ENCODE measurements around the gene BAZ2B. TPM values are rescaled to one million over a fixed set of nuclear protein-coding genes. Genes with fewer than 3 reads are reported as not detected.

The BAZ2B gene, protein sequence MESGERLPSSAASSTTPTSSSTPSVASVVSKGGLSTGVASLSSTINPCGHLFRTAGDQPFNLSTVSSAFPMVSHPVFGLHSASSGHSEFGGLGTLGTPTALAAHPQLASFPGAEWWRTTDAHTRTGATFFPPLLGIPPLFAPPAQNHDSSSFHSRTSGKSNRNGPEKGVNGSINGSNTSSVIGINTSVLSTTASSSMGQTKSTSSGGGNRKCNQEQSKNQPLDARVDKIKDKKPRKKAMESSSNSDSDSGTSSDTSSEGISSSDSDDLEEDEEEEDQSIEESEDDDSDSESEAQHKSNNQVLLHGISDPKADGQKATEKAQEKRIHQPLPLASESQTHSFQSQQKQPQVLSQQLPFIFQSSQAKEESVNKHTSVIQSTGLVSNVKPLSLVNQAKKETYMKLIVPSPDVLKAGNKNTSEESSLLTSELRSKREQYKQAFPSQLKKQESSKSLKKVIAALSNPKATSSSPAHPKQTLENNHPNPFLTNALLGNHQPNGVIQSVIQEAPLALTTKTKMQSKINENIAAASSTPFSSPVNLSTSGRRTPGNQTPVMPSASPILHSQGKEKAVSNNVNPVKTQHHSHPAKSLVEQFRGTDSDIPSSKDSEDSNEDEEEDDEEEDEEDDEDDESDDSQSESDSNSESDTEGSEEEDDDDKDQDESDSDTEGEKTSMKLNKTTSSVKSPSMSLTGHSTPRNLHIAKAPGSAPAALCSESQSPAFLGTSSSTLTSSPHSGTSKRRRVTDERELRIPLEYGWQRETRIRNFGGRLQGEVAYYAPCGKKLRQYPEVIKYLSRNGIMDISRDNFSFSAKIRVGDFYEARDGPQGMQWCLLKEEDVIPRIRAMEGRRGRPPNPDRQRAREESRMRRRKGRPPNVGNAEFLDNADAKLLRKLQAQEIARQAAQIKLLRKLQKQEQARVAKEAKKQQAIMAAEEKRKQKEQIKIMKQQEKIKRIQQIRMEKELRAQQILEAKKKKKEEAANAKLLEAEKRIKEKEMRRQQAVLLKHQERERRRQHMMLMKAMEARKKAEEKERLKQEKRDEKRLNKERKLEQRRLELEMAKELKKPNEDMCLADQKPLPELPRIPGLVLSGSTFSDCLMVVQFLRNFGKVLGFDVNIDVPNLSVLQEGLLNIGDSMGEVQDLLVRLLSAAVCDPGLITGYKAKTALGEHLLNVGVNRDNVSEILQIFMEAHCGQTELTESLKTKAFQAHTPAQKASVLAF (N-terminal part only)
- 81.5 and 82.9 TPM in 2 replicates for total RNA-seq
- long read RNA-seq, full-length matches to known transcripts, result 3 of 180 reads
- long read RNA-seq, partial matches to known transcripts, result 107 of 180 reads
- long read RNA-seq, other reads (novel, unspliced or antisense), result 70 of 180 reads

DNA sequence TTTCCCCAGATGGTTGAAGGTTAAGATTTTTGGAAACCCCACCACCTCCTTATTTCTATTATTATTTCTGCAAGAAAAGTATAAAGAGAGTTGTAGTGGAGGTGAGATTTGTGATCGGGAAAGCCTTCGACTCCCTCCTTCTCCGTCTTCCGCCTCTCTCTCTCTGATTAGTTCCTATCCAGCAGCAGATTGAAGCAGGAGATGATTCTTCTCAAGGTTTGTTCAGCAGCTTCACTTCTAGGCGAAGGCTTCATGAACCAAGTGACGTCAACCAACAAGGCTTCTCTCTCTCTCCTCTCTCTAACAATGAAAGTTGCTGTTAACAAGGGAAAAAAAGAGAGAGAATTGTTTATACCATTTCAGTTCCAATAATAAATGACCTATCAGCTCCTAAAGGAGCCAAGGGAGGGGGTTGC is at the start of gene BAZ2B:
TSS of gene BAZ2B (minus strand) at position 263 of the 416 bp plus-strand sequence. CDS start 137,829 bp downstream, outside the sequence.
- Mint-ChIP-seq H3K4me3 (ENCODE audit: unreplicated experiment) (peak within 1 kb of the TSS; percentile 82), H3K27ac (ENCODE audit: unreplicated experiment) (peak within 1 kb of the TSS; percentile 98), H3K36me3 (ENCODE audit: unreplicated experiment) (no peaks in the 10 kb centered on the region), H3K9me3 (ENCODE audit: unreplicated experiment) (no peaks in the 10 kb centered on the region), H3K27me3 (ENCODE audit: unreplicated experiment) (no peaks in the 10 kb centered on the region), H3K4me1 (ENCODE audit: unreplicated experiment) (peaks cover 35% of the 10 kb centered on the region)
- TF ChIP-seq, protein P1, sequence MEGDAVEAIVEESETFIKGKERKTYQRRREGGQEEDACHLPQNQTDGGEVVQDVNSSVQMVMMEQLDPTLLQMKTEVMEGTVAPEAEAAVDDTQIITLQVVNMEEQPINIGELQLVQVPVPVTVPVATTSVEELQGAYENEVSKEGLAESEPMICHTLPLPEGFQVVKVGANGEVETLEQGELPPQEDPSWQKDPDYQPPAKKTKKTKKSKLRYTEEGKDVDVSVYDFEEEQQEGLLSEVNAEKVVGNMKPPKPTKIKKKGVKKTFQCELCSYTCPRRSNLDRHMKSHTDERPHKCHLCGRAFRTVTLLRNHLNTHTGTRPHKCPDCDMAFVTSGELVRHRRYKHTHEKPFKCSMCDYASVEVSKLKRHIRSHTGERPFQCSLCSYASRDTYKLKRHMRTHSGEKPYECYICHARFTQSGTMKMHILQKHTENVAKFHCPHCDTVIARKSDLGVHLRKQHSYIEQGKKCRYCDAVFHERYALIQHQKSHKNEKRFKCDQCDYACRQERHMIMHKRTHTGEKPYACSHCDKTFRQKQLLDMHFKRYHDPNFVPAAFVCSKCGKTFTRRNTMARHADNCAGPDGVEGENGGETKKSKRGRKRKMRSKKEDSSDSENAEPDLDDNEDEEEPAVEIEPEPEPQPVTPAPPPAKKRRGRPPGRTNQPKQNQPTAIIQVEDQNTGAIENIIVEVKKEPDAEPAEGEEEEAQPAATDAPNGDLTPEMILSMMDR (IDR thresholded peaks at IDR 0.05), result no peak
- DNase-seq (ENCODE audit: extremely low spot score, unreplicated experiment), result no peak

DNA sequence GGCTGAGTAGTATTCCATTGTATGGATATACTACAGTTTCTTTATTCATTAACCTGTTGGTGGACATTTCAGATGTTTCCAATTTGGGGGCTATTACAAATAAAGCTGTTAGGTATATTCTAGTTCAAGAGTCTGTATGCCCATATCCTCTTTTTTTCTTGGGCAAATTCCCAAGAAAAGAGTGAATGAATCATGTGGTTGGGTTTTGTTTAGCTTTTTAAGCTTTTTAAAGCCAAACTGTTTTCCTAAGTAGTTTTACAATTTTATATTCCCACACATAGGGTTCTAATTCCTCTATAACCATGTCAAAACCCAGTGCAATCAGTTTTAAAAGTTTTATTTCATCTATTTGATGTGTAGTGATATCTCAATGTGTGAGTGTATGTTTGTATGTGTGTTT is 44.9 kb upstream of the BAZ2B start:
- Mint-ChIP-seq H3K4me1 (ENCODE audit: unreplicated experiment) (peaks cover 3% of the 10 kb centered on the region), H3K27me3 (ENCODE audit: unreplicated experiment) (no peaks in the 10 kb centered on the region), H3K27ac (ENCODE audit: unreplicated experiment) (no peak overlapping the region), H3K9me3 (ENCODE audit: unreplicated experiment) (peaks cover 3% of the 10 kb centered on the region), H3K4me3 (ENCODE audit: unreplicated experiment) (no peak overlapping the region), H3K36me3 (ENCODE audit: unreplicated experiment) (no peaks in the 10 kb centered on the region)
- TF ChIP-seq, protein P1 (IDR thresholded peaks at IDR 0.05), result no peak
- DNase-seq (ENCODE audit: extremely low spot score, unreplicated experiment), result no peak

DNA sequence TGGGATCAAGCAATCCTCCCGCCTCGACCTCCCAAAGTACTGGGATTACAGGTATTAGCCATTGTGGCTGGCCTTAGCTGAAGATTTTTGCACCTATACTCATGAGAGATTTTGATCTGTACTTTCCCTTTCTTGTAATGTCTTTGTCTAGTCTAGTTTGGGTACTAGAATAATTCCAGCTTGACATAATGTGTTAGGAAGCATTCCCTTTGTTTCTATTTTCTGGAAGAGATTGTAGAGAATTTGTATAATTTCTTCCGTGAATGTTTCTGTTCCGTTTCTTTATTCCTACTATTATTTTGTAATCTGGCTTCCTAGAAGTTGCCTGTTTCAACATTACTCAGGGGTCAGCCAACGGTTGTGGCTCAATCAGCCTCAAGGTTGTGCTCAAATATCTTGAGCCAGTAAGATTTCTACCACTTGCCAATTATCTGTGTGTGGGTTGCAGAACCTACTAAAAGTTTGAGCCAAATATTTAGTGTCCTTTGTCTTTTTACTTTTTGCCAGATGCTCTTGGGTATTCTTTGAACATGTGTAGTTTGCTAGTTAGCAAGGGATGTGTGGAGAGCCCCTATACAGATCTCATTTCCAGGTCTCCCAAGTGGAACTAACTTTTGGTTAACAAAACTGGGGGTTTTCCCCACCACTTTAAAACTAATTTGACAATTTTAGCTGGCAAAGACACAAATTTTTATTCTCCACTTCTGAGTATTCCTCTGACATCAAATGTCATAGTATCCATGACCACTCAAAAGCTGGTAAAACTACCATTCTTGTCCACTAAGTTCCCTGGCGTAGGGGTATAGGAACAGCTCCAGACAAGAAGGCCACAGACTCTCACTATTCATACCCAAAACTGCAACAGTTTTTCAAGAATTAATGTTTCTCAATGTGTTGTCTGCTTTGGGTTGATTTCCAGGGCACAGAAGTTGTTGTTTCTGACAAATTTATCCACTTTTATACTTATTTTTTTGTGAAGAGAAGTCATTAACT is 42.8 kb upstream of the BAZ2B start:
- Mint-ChIP-seq H3K4me1 (ENCODE audit: unreplicated experiment) (peaks cover 3% of the 10 kb centered on the region), H3K4me3 (ENCODE audit: unreplicated experiment) (no peak overlapping the region), H3K9me3 (ENCODE audit: unreplicated experiment) (peaks cover 10% of the 10 kb centered on the region), H3K27ac (ENCODE audit: unreplicated experiment) (no peak overlapping the region), H3K36me3 (ENCODE audit: unreplicated experiment) (peaks cover 6% of the 10 kb centered on the region), H3K27me3 (ENCODE audit: unreplicated experiment) (no peaks in the 10 kb centered on the region)
- TF ChIP-seq, protein P1 (IDR thresholded peaks at IDR 0.05), result no peak
- DNase-seq (ENCODE audit: extremely low spot score, unreplicated experiment), result no peak

DNA sequence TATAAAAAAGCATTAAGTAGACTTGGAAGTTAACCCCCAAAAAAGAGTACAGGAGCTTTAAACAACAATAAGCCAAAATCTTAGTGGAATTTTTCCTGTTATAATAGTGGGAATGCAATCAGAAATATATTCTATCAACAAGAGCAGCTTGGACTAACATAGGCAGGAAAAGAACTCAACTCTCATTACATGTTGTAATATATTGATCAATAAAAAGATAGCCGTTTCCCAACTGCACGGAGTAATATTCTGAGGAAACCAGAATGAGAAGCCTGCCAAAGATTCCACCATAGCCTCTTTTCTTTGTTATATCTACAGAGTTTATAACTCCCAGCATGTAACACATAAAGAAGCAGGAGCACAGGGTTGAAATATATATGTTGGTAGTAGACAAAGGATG is 37.6 kb upstream of the BAZ2B start:
- H3K36me3 Mint-ChIP-seq (ENCODE audit: unreplicated experiment), result peaks cover 9% of the 10 kb centered on the region
- no peak overlapping the region for H3K4me3 Mint-ChIP-seq (ENCODE audit: unreplicated experiment)
- no peaks in the 10 kb centered on the region for H3K4me1 Mint-ChIP-seq (ENCODE audit: unreplicated experiment)
- DNase-seq (ENCODE audit: extremely low spot score, unreplicated experiment), result no peak
- peaks cover 11% of the 10 kb centered on the region for H3K9me3 Mint-ChIP-seq (ENCODE audit: unreplicated experiment)
- H3K27me3 Mint-ChIP-seq (ENCODE audit: unreplicated experiment), result no peaks in the 10 kb centered on the region
- TF ChIP-seq, protein P1 (IDR thresholded peaks at IDR 0.05), result no peak
- H3K27ac Mint-ChIP-seq (ENCODE audit: unreplicated experiment), result no peak overlapping the region
